Measurements from ENCODE around the gene STN1.

STN1 gene

DNA sequence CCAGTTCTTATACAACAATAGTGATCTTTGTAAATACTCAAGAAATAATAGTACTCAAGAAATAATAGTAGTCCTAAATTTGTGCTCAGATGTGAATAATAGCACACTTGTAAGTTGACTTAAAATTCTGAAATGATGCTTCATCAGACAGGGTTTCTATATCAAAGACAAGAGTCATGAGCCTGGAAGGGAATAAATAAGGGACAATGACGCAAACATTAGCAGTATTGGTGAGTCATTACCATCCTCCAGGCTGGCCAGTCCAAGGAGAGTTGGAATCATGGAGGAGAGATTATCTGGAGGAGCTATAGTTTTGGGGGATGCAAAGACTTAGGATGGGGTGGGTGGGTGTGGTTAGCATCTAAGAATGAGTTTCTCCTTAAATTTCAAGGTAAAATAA, 56.5 kb downstream of the STN1 start:
- Histone ChIP-seq H3K27ac (ENCODE audit: low read depth, low read length) (no peak overlapping the region), H3K9me3 (ENCODE audit: control insufficient read depth, insufficient read depth, low read depth, low read length) (peaks cover 11% of the 10 kb centered on the region; the same call in 1 of the 2 replicates), H3K4me1 (ENCODE audit: control insufficient read depth, insufficient read depth, low read length) (0 out of 2 replicates have a peak, but pooled peaks cover 4% of the 10 kb centered on the region), H3K4me3 (ENCODE audit: low read depth, low read length) (no peak overlapping the region), H3K27me3 (ENCODE audit: control insufficient read depth, insufficient read depth, low read length) (peaks cover 6% of the 10 kb centered on the region; the same call in 1 of the 2 replicates), H3K36me3 (ENCODE audit: control insufficient read depth, insufficient read depth, low read length) (no peaks in the 10 kb centered on the region), H3K9ac (ENCODE audit: low read length) (no peak overlapping the region)

DNA sequence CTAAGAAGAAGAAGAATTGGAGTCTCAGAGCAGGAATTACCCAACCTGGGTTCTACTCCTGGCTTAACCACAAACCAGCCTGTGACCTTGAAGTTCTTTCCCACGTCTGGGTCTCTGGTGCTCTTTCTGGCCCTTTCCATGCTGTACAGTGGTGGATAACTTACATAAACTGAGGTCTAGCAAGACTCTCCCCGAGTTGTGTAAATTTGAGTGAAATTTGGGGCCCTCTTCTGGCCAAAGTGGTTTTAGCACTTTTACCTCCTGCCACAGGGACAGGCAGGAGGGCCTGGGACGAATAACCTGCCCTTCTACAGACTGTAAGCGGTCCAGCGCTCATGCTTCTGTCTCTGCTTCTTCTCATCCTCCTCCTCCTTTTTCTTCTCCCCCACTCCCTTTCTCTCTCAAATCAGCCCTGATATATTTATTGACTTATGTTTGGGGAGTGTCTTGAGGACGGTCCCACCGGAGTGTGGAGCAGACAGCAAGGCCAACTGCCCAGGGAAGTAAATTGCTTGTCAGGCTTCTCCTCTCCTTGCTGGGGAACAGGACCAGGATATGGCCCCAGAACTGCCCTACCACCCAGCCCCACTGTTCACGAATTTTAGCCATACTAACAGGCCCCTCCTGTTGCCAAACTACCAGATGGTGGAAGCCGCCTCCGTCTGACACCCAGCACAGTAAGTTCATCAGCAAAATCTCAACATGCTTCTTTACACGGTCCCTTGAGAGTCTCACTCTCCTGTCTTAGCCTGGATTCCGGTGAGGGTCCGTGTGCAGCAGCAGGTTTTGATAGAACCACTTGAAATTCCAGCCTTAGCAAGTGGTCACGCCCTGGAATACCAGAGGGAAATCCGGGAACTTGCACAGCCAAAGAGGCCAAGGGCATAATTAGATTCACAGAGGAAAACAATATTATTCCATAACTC, 58.6 kb downstream of the STN1 start:
- Histone ChIP-seq H3K27ac (ENCODE audit: low read depth, low read length) (no peak overlapping the region), H3K36me3 (ENCODE audit: control insufficient read depth, insufficient read depth, low read length) (no peaks in the 10 kb centered on the region), H3K4me3 (ENCODE audit: low read depth, low read length) (no peak overlapping the region), H3K9me3 (ENCODE audit: control insufficient read depth, insufficient read depth, low read depth, low read length) (no peaks in the 10 kb centered on the region), H3K4me1 (ENCODE audit: control insufficient read depth, insufficient read depth, low read length) (peaks cover 9% of the 10 kb centered on the region; the same call in 1 of the 2 replicates), H3K9ac (ENCODE audit: low read length) (no peak overlapping the region), H3K27me3 (ENCODE audit: control insufficient read depth, insufficient read depth, low read length) (peaks cover 19% of the 10 kb centered on the region; the same call in 1 of the 2 replicates)

- no peaks in the 10 kb centered on the region for H3K36me3 ChIP-seq (ENCODE audit: control insufficient read depth, insufficient read depth, low read length)
- no peaks in the 10 kb centered on the region for H3K9me3 ChIP-seq (ENCODE audit: control insufficient read depth, insufficient read depth, low read depth, low read length)
- H3K4me1 ChIP-seq (ENCODE audit: control insufficient read depth, insufficient read depth, low read length), result peaks cover 17% of the 10 kb centered on the region; the same call in 1 of the 2 replicates
- no peak overlapping the region for H3K27ac ChIP-seq (ENCODE audit: low read depth, low read length)
- no peak overlapping the region for H3K9ac ChIP-seq (ENCODE audit: low read length)
- peaks cover 29% of the 10 kb centered on the region; the same call in 1 of the 2 replicates for H3K27me3 ChIP-seq (ENCODE audit: control insufficient read depth, insufficient read depth, low read length)
- no peak overlapping the region for H3K4me3 ChIP-seq (ENCODE audit: low read depth, low read length)
Measured at GRCh38 chr10:103858360-103858759, 59.6 kb downstream of the STN1 start.

GRCh38 chr10:103856797-103857170, 61.2 kb downstream of the STN1 start:
- no peaks in the 10 kb centered on the region for H3K9me3 ChIP-seq (ENCODE audit: control insufficient read depth, insufficient read depth, low read depth, low read length)
- no peaks in the 10 kb centered on the region for H3K36me3 ChIP-seq (ENCODE audit: control insufficient read depth, insufficient read depth, low read length)
- H3K4me3 ChIP-seq (ENCODE audit: low read depth, low read length), result no peak overlapping the region
- H3K27me3 ChIP-seq (ENCODE audit: control insufficient read depth, insufficient read depth, low read length), result peaks cover 32% of the 10 kb centered on the region; the same call in 1 of the 2 replicates
- H3K9ac ChIP-seq (ENCODE audit: low read length), result no peak overlapping the region
- peaks cover 17% of the 10 kb centered on the region; the same call in 1 of the 2 replicates for H3K4me1 ChIP-seq (ENCODE audit: control insufficient read depth, insufficient read depth, low read length)
- no peak overlapping the region for H3K27ac ChIP-seq (ENCODE audit: low read depth, low read length)

DNA sequence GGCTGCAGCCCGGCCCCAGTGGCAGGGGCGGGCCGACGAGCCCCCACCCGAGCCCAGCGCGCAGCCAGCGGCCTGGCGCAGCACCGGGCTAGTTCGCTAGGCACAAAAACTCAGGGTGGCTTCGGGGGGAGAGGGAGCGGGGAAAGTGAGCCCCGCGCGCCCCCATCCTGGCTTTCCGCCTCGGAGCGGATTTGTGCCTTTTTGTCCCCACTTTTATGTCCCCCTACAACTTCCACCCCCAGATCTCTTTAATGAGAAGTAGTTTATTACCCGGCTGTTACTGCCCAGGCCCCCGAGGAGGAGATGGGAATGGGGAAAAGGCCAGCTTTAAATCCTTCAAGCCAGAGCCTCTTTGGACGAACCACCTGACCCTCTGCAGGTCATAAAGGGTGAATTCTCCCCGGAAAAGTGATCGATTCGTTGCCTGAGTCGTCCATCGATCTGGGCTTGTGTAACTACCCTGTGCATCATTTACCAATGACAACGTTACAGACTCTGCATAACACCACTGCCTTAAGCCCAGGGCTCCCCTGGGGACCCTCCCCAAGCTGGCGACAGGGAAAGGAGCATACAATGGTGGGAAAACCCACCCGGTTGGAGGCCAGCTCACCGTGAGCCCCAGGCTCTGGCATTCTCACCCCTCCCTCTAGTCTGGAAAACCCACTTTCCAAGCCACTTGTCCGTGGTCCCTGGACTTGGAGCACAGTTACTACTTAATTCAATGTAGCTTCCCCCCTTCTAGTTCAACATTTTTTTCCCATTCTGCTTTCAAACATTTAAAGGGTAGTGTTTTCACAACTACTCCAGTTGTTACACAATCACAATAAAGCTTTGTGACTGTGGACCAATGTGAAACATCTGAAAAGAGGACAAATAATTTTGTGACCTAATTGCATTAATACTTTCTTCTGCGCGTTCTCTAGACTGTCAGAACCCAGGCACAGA, 61.9 kb downstream of the STN1 start:
- H3K9me3 ChIP-seq (ENCODE audit: control insufficient read depth, insufficient read depth, low read depth, low read length), result no peaks in the 10 kb centered on the region
- H3K4me1 ChIP-seq (ENCODE audit: control insufficient read depth, insufficient read depth, low read length), result peaks cover 17% of the 10 kb centered on the region; the same call in 1 of the 2 replicates
- H3K27ac ChIP-seq (ENCODE audit: low read depth, low read length), result no peak overlapping the region
- H3K9ac ChIP-seq (ENCODE audit: low read length), result peak overlapping the region; percentile 45
- H3K36me3 ChIP-seq (ENCODE audit: control insufficient read depth, insufficient read depth, low read length), result no peaks in the 10 kb centered on the region
- peak overlapping the region; percentile 75 for H3K4me3 ChIP-seq (ENCODE audit: low read depth, low read length)
- H3K27me3 ChIP-seq (ENCODE audit: control insufficient read depth, insufficient read depth, low read length), result peaks cover 32% of the 10 kb centered on the region; the same call in 1 of the 2 replicates

GRCh38 chr10:103855424-103855823, 62.6 kb downstream of the STN1 start, which contains the start of gene SH3PXD2A:
Gene SH3PXD2A, minus strand, starts transcription at chr10:103855576. Its CDS starts 310 bp downstream, at chr10:103855266.
- H3K4me3 ChIP-seq (ENCODE audit: low read depth, low read length), result peak within 1 kb of the TSS; percentile 75
- no peak within 1 kb of the TSS; the same call in 1 of the 2 replicates for H3K27ac ChIP-seq (ENCODE audit: low read depth, low read length)
- H3K4me1 ChIP-seq (ENCODE audit: control insufficient read depth, insufficient read depth, low read length), result peaks cover 17% of the 10 kb centered on the region; the same call in 1 of the 2 replicates
- peak within 1 kb of the TSS; percentile 79 for H3K9ac ChIP-seq (ENCODE audit: low read length)
- H3K36me3 ChIP-seq (ENCODE audit: control insufficient read depth, insufficient read depth, low read length), result no peaks in the 10 kb centered on the region
- peaks cover 32% of the 10 kb centered on the region; the same call in 1 of the 2 replicates for H3K27me3 ChIP-seq (ENCODE audit: control insufficient read depth, insufficient read depth, low read length)
- no peaks in the 10 kb centered on the region for H3K9me3 ChIP-seq (ENCODE audit: control insufficient read depth, insufficient read depth, low read depth, low read length)

- Histone ChIP-seq H3K36me3 (ENCODE audit: control insufficient read depth, insufficient read depth, low read length) (no peaks in the 10 kb centered on the region), H3K9me3 (ENCODE audit: control insufficient read depth, insufficient read depth, low read depth, low read length) (no peaks in the 10 kb centered on the region), H3K9ac (ENCODE audit: low read length) (peak overlapping the region; percentile 79), H3K4me3 (ENCODE audit: low read depth, low read length) (peak overlapping the region; percentile 75), H3K4me1 (ENCODE audit: control insufficient read depth, insufficient read depth, low read length) (peaks cover 21% of the 10 kb centered on the region; the same call in 1 of the 2 replicates), H3K27me3 (ENCODE audit: control insufficient read depth, insufficient read depth, low read length) (peaks cover 32% of the 10 kb centered on the region; the same call in 1 of the 2 replicates), H3K27ac (ENCODE audit: low read depth, low read length) (no peak overlapping the region; the same call in 1 of the 2 replicates)
Measured at GRCh38 chr10:103854686-103855391, 63.1 kb downstream of the STN1 start.

DNA sequence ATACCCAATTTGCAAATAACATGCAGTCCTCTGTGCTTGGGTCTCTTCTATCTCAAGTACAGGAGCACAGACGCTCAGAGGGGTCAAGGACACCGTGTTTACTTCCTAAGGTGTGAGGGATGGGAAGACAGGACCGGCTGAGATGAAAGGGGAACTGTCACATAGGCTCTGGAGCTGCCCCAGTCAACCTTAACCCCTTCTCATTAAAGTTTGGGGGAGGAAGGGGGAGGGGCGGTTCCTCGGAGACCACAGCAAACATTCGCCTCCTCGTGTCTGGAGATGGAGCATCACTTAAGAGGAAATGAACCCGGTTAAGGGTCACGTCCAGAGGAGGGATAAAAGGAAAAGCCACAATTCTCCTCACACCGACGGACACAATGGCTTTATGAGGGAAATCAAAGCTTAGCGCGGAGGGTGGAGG, 63.7 kb downstream of the STN1 start:
- Histone ChIP-seq H3K4me3 (ENCODE audit: low read depth, low read length) (peak overlapping the region; percentile 75), H3K27me3 (ENCODE audit: control insufficient read depth, insufficient read depth, low read length) (peaks cover 32% of the 10 kb centered on the region; the same call in 1 of the 2 replicates), H3K27ac (ENCODE audit: low read depth, low read length) (no peak overlapping the region), H3K36me3 (ENCODE audit: control insufficient read depth, insufficient read depth, low read length) (no peaks in the 10 kb centered on the region), H3K9me3 (ENCODE audit: control insufficient read depth, insufficient read depth, low read depth, low read length) (no peaks in the 10 kb centered on the region), H3K4me1 (ENCODE audit: control insufficient read depth, insufficient read depth, low read length) (peaks cover 21% of the 10 kb centered on the region; the same call in 1 of the 2 replicates), H3K9ac (ENCODE audit: low read length) (peak overlapping the region; percentile 79)

DNA sequence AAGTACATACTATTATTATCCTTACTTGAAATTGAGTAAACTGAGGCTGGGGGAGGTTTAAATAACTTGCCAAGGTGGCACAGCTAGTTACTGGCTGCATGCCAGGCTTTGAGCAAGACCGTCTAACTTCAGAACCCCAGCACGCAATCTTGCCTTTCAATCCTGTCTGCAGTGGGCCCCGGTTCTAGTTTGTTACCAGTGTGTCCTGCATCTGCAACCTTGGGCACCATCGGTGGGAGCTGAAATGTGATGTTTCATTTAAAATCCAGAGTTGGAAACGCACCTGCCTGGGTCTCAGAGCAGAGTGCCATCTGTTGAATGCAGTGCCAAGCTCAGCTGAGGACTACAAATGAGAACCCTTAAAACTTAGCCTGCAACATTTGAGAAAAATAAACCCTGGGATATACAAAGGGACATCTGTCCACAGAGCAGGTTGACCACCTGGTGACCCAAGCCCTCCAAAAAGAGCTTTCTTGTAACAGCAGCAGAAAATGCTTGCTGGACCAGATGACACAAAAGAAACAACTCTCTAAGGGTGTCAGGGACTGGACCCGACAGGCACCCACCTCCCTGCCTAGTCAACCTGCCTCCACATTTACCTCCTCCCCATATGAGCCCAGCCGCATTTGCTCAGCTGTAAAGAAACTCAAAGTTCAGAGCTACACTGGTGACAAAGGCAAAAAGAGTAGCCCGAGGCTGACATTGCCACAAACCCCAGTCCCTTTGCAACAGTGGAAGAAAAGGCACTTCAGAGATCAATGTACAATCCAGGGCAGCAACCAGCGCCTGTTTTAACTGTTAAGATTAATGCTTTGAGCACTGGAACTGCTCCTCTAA, 64.3 kb downstream of the STN1 start:
- Histone ChIP-seq H3K9me3 (ENCODE audit: control insufficient read depth, insufficient read depth, low read depth, low read length) (no peaks in the 10 kb centered on the region), H3K4me1 (ENCODE audit: control insufficient read depth, insufficient read depth, low read length) (peaks cover 21% of the 10 kb centered on the region; the same call in 1 of the 2 replicates), H3K27ac (ENCODE audit: low read depth, low read length) (no peak overlapping the region), H3K4me3 (ENCODE audit: low read depth, low read length) (peak overlapping the region; percentile 75), H3K9ac (ENCODE audit: low read length) (peak overlapping the region; percentile 79), H3K27me3 (ENCODE audit: control insufficient read depth, insufficient read depth, low read length) (peaks cover 32% of the 10 kb centered on the region; the same call in 1 of the 2 replicates), H3K36me3 (ENCODE audit: control insufficient read depth, insufficient read depth, low read length) (no peaks in the 10 kb centered on the region)

Measured in HUES6 (cell line).